Measurements from ENCODE around the gene IDE.
"Not testable (repeated sequence)": the region's sequence is repeated elsewhere in the genome, so short reads cannot be mapped to it uniquely, and the experiment has no call there.

IDE gene

GRCh38 chr10:92573798-92574547 is at the start of gene IDE:
Gene IDE (minus strand): TSS chr10:92574093. CDS start chr10:92574019, 74 bp downstream.
- peak; percentile 76 for DNase-seq

- DNase-seq, result no peak
These were observed 45.5 kb upstream of the IDE start for GRCh38 chr10:92619368-92619767.

GRCh38 chr10:92615515-92615914 is 41.6 kb upstream of the IDE start:
- no peak for DNase-seq

GRCh38 chr10:92604841-92605240 is 30.9 kb upstream of the IDE start:
- DNase-seq, result no peak

GRCh38 chr10:92598321-92598720 is 24.4 kb upstream of the IDE start:
- DNase-seq, result no peak

GRCh38 chr10:92595505-92595904 is 21.6 kb upstream of the IDE start:
- no peak for DNase-seq

GRCh38 chr10:92593619-92594588 is 20.0 kb upstream of the IDE start:
- DNase-seq, result no peak

GRCh38 chr10:92592761-92593618 is 19.1 kb upstream of the IDE start, which contains the start of gene KIF11:
Gene KIF11 (plus strand): TSS chr10:92593130. CDS start chr10:92593376, 246 bp downstream.
- DNase-seq, result peak; percentile 95

GRCh38 chr10:92591550-92592022 is 17.7 kb upstream of the IDE start:
- peak; percentile 81 for DNase-seq

GRCh38 chr10:92590623-92591549 is 17.0 kb upstream of the IDE start:
- no peak for DNase-seq

GRCh38 chr10:92582347-92582746 is 8.5 kb upstream of the IDE start:
- not testable (repeated sequence) for DNase-seq

GRCh38 chr10:92575961-92576360 is 2.1 kb upstream of the IDE start:
- DNase-seq, result no peak

- DNase-seq, result peak; percentile 16
These were observed 812 bp upstream of the IDE start for GRCh38 chr10:92574548-92575261.

- DNase-seq, result no peak
These were observed 649 bp downstream of the IDE start for GRCh38 chr10:92573091-92573797.

GRCh38 chr10:92572362-92573090 is 1.4 kb downstream of the IDE start:
- DNase-seq, result no peak

- no peak for DNase-seq
These were observed 2.2 kb downstream of the IDE start for GRCh38 chr10:92571649-92572048.

- not testable (repeated sequence) for DNase-seq
These were observed 4.2 kb downstream of the IDE start for GRCh38 chr10:92569663-92570062.

GRCh38 chr10:92569071-92569470 is 4.8 kb downstream of the IDE start:
- DNase-seq, result no peak

- DNase-seq, result no peak
These were observed 5.8 kb downstream of the IDE start for GRCh38 chr10:92567952-92568600.
